ENCODE data around the gene ANKRD13A.

DNA sequence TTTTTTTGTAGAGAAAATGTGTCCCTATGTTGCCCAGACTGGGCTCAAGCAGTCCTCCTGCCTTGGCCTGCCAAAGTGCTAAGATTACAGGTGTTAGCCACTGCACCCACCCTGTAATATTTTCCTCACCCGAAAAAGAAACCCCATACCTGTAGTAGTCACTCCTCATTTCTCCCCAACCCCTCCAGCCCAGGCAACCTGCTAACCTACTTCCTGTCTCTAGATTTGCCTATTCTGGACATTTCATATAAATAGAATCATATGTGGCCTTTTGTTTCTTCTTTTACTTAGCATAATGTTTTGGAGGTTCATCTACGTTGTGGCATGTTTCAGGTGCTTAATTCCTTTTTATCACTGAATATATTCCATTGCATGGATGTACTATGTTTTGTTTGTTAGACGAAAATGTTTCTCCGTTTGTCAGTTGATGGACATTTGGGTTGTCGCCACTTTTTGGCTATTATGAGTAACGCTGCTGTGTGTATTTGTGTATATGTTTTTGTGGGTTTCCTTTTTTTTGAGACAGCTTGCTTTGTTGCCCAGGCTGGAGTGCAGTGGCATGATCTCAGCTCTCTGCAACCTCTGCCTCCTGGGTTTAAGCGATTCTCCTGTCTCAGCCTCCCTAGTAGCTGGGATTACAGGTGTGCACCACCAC lies 6.2 kb downstream of the ANKRD13A start:
- TF ChIP-seq, protein P1, sequence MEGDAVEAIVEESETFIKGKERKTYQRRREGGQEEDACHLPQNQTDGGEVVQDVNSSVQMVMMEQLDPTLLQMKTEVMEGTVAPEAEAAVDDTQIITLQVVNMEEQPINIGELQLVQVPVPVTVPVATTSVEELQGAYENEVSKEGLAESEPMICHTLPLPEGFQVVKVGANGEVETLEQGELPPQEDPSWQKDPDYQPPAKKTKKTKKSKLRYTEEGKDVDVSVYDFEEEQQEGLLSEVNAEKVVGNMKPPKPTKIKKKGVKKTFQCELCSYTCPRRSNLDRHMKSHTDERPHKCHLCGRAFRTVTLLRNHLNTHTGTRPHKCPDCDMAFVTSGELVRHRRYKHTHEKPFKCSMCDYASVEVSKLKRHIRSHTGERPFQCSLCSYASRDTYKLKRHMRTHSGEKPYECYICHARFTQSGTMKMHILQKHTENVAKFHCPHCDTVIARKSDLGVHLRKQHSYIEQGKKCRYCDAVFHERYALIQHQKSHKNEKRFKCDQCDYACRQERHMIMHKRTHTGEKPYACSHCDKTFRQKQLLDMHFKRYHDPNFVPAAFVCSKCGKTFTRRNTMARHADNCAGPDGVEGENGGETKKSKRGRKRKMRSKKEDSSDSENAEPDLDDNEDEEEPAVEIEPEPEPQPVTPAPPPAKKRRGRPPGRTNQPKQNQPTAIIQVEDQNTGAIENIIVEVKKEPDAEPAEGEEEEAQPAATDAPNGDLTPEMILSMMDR (IDR thresholded peaks at IDR 0.05 in 4 of 5, conservative IDR thresholded peaks at IDR 0.05 in 1 of 5) = no peak
- no peak for TF ChIP-seq POLR2A (IDR thresholded peaks at IDR 0.05)
